ENCODE measurements around the gene ROCK2. TPM values are rescaled to one million over a fixed set of nuclear protein-coding genes. Genes with fewer than 3 reads are reported as not detected.
A peak's percentile ranks its signal among the peaks of the same experiment; 100 is the strongest.

Gene ROCK2
- polyA plus RNA-seq, 2 of the 4 experiments (the other 2 are of a cell fraction): 34.0 to 38.7 TPM

DNA sequence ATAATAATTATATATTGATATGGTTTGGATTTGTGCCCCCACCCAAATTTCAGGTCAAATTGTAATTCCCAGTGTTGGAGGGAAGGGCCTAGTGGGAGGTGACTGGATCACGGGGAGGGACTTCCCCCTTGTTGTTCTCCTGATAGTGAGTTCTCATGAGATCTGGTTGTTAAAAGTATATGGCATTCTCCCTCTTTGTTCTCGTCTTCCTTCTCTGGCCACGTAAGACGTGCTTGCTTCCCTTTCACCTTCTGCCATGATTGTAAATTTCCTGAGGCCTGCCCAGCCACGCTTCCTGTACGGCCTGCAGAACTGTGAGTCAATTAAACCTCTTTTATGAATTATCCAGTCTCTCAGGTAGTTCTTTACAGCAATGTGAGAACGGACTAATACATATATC, 88.3 kb downstream of the ROCK2 start:
- DNase-seq (ENCODE audit: low read depth in 1 of 2, low spot score in 1 of 2) (no peak), FAIRE-seq (no peak), ATAC-seq (no peak)
- 90% methylated on average over 7 of the region's 7 CpGs for WGBS (ENCODE audit: missing lambda C conversion rate)
- TF ChIP-seq HOXB5 (CRISPR knock-in tag; IDR thresholded peaks at IDR 0.05): no peak
- TF ChIP-seq, protein P1, sequence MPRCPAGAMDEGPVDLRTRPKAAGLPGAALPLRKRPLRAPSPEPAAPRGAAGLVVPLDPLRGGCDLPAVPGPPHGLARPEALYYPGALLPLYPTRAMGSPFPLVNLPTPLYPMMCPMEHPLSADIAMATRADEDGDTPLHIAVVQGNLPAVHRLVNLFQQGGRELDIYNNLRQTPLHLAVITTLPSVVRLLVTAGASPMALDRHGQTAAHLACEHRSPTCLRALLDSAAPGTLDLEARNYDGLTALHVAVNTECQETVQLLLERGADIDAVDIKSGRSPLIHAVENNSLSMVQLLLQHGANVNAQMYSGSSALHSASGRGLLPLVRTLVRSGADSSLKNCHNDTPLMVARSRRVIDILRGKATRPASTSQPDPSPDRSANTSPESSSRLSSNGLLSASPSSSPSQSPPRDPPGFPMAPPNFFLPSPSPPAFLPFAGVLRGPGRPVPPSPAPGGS (IDR thresholded peaks at IDR 0.05): no peak
- TF ChIP-seq RNF2 (IDR thresholded peaks at IDR 0.05; ENCODE audit: borderline replicate concordance, low read depth): no peak
- TF ChIP-seq NPAS2 (CRISPR knock-in tag; IDR thresholded peaks at IDR 0.05; ENCODE audit: borderline replicate concordance): no peak
- no peak for TF ChIP-seq POLR2A (IDR thresholded peaks at IDR 0.05; ENCODE audit: low read length)
- TF ChIP-seq NFE2L2 (conservative IDR thresholded peaks at IDR 0.05; ENCODE audit: low read length): no peak
- no peak for TF ChIP-seq ZSCAN20 (CRISPR knock-in tag; IDR thresholded peaks at IDR 0.05)
- no peak for TF ChIP-seq ZNF302 (CRISPR knock-in tag; IDR thresholded peaks at IDR 0.05)
- no peak for TF ChIP-seq SREBF2 (IDR thresholded peaks at IDR 0.05)
- TF ChIP-seq KDM1A (IDR thresholded peaks at IDR 0.05; ENCODE audit: low read depth): no peak
- TF ChIP-seq CHD4 (IDR thresholded peaks at IDR 0.05; ENCODE audit: borderline replicate concordance): no peak
- TF ChIP-seq, protein P2, sequence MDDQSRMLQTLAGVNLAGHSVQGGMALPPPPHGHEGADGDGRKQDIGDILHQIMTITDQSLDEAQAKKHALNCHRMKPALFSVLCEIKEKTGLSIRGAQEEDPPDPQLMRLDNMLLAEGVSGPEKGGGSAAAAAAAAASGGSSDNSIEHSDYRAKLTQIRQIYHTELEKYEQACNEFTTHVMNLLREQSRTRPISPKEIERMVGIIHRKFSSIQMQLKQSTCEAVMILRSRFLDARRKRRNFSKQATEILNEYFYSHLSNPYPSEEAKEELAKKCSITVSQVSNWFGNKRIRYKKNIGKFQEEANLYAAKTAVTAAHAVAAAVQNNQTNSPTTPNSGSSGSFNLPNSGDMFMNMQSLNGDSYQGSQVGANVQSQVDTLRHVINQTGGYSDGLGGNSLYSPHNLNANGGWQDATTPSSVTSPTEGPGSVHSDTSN (IDR thresholded peaks at IDR 0.05): no peak
- no peak for TF ChIP-seq HOXB13 (CRISPR knock-in tag; IDR thresholded peaks at IDR 0.05; ENCODE audit: low read depth)
- Histone ChIP-seq H3K4me1 (peaks cover 20% of the 10 kb centered on the region), H3K9me3 (no peaks in the 10 kb centered on the region), H3K4me2 (no peak overlapping the region), H3K27ac (no peak overlapping the region), H3K4me3 (no peak overlapping the region)
- CTCF ChIA-PET: no interaction called here
- POLR2A ChIA-PET: no interaction called here

DNA sequence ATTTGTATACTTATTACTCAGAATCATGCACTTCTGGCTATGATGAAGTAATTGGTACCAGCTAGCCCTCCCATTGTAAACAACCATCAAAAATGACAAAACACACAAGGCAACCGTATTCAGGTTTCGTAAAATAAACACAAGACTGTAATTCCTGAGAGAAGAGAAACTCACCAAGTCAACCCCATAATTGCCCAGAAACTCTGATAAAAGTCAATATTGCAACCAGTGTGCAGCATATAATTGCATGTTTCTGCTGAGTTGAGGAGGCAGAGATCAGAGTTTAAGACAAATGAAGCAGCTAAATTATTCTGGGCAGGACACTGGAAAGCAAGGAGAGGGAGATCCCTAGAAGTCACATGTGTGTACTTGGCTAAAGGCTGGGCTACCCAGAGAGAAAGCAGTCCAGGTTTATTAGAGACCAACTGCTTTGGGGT, 90.3 kb downstream of the ROCK2 start:
- ATAC-seq: peak; percentile 77 to 82
- ChIA-PET POLR2A (no interaction called here), CTCF (interaction anchor here (1.2 to 1.8 kb wide), 3 partner anchors 19 to 158 kb away, joined by 3 to 5 read pairs (median 3); no protein-coding TSS in a partner anchor)
- 23% methylated on average over 2 of the region's 2 CpGs for WGBS (ENCODE audit: missing lambda C conversion rate)
- H3K4me3 ChIP-seq: no peak overlapping the region
- peak in 1 of 2 experiments; percentile 55 for DNase-seq (ENCODE audit: low read depth in 1 of 2, low spot score in 1 of 2)
- TF ChIP-seq, protein P3, sequence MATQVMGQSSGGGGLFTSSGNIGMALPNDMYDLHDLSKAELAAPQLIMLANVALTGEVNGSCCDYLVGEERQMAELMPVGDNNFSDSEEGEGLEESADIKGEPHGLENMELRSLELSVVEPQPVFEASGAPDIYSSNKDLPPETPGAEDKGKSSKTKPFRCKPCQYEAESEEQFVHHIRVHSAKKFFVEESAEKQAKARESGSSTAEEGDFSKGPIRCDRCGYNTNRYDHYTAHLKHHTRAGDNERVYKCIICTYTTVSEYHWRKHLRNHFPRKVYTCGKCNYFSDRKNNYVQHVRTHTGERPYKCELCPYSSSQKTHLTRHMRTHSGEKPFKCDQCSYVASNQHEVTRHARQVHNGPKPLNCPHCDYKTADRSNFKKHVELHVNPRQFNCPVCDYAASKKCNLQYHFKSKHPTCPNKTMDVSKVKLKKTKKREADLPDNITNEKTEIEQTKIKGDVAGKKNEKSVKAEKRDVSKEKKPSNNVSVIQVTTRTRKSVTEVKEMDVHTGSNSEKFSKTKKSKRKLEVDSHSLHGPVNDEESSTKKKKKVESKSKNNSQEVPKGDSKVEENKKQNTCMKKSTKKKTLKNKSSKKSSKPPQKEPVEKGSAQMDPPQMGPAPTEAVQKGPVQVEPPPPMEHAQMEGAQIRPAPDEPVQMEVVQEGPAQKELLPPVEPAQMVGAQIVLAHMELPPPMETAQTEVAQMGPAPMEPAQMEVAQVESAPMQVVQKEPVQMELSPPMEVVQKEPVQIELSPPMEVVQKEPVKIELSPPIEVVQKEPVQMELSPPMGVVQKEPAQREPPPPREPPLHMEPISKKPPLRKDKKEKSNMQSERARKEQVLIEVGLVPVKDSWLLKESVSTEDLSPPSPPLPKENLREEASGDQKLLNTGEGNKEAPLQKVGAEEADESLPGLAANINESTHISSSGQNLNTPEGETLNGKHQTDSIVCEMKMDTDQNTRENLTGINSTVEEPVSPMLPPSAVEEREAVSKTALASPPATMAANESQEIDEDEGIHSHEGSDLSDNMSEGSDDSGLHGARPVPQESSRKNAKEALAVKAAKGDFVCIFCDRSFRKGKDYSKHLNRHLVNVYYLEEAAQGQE (IDR thresholded peaks at IDR 0.05): no peak
- TF ChIP-seq POLR2A (IDR thresholded peaks at IDR 0.05; ENCODE audit: low read length) (no peak), CEBPB (IDR thresholded peaks at IDR 0.05) (peak; percentile 73 to 76), JUN (IDR thresholded peaks at IDR 0.05) (peak in 1 of 2 experiments; percentile 26; a peak in 2 of 5 replicates), SREBF2 (IDR thresholded peaks at IDR 0.05) (no peak), RFX5 (IDR thresholded peaks at IDR 0.05) (no peak), EP300 (IDR thresholded peaks at IDR 0.05) (peak in 1 of 2 experiments; percentile 32; a peak in 1 of 5 replicates), ZFP36 (IDR thresholded peaks at IDR 0.05; ENCODE audit: borderline replicate concordance, partially characterized antibody) (no peak), JUNB (IDR thresholded peaks at IDR 0.05) (peak; percentile 48; the same call in 1 of the 2 replicates), TP53 (CRISPR knock-in tag; IDR thresholded peaks at IDR 0.05) (no peak), RNF2 (IDR thresholded peaks at IDR 0.05; ENCODE audit: borderline replicate concordance, low read depth) (no peak), CHD2 (IDR thresholded peaks at IDR 0.05; ENCODE audit: low read length, partially characterized antibody) (no peak), FOSL2 (IDR thresholded peaks at IDR 0.05) (no peak), FOSL2 (CRISPR knock-in tag; IDR thresholded peaks at IDR 0.05) (peak; percentile 84), RAD21 (conservative IDR thresholded peaks at IDR 0.05 in 1 of 2, IDR thresholded peaks at IDR 0.05 in 1 of 2) (no peak), KDM1A (IDR thresholded peaks at IDR 0.05; ENCODE audit: low read depth) (no peak), NPAS2 (CRISPR knock-in tag; IDR thresholded peaks at IDR 0.05; ENCODE audit: borderline replicate concordance) (no peak), KDM5A (IDR thresholded peaks at IDR 0.05) (no peak), CHD4 (IDR thresholded peaks at IDR 0.05; ENCODE audit: borderline replicate concordance) (no peak), GATA3 (IDR thresholded peaks at IDR 0.05; ENCODE audit: borderline replicate concordance) (0 out of 2 replicates have a peak, but pooled peaks have one; percentile 33), ZC3H11A (IDR thresholded peaks at IDR 0.05) (no peak), EHMT2 (IDR thresholded peaks at IDR 0.05; ENCODE audit: low read depth) (no peak)
- TF ChIP-seq, protein P2 (IDR thresholded peaks at IDR 0.05): no peak
- TF ChIP-seq, protein P4, sequence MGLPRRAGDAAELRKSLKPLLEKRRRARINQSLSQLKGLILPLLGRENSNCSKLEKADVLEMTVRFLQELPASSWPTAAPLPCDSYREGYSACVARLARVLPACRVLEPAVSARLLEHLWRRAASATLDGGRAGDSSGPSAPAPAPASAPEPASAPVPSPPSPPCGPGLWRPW (IDR thresholded peaks at IDR 0.05): peak; percentile 62; the same call in 1 of the 2 replicates
- TF ChIP-seq, protein P5, sequence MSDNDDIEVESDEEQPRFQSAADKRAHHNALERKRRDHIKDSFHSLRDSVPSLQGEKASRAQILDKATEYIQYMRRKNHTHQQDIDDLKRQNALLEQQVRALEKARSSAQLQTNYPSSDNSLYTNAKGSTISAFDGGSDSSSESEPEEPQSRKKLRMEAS (IDR thresholded peaks at IDR 0.05): 0 out of 2 replicates have a peak, but pooled peaks have one; percentile 22
- H3K4me2 ChIP-seq: peak overlapping the region; percentile 41
- no peaks in the 10 kb centered on the region for H3K9me3 ChIP-seq
- H3K4me1 ChIP-seq: peaks cover 28% of the 10 kb centered on the region
- peak overlapping the region in 1 of 2 experiments; percentile 40; a peak in 4 of 6 replicates for H3K27ac ChIP-seq
- peak; percentile 23 for FAIRE-seq
